IgD-negative memory B cell (primary cell): Measurements from ENCODE around the gene PDE6H. TPM values are rescaled to one million over a fixed set of nuclear protein-coding genes. Genes with fewer than 3 reads are reported as not detected.

Experiments used
- H3K27ac Mint-ChIP-seq, 3 donors: one replicate each; pipeline ENCODE4 v1.8.0; 2020 to 2022; ENCODE audit warnings: mild to moderate bottlenecking in 3 of 3, mixed read lengths in 3 of 3, moderate library complexity in 1 of 3
- H3K27me3 Mint-ChIP-seq: one replicate; pipeline ENCODE4 v1.8.0; 2021; ENCODE audit warnings: mixed read lengths
- H3K36me3 Mint-ChIP-seq: one replicate; pipeline ENCODE4 v1.8.0; 2020; ENCODE audit warnings: mild to moderate bottlenecking, mixed read lengths
- H3K4me1 Mint-ChIP-seq, 3 donors: one replicate each; pipeline ENCODE4 v1.8.0; 2020 to 2022; ENCODE audit warnings: mixed read lengths in 3 of 3, mild to moderate bottlenecking in 1 of 3
- H3K4me3 Mint-ChIP-seq, 4 donors: one replicate each; pipeline ENCODE4 v1.8.0; 2020 to 2022; ENCODE audit warnings: mild to moderate bottlenecking in 4 of 4, mixed read lengths in 4 of 4, moderate library complexity in 3 of 4
- H3K9me3 Mint-ChIP-seq, 3 donors: one replicate each; pipeline ENCODE4 v1.8.0; 2020 to 2021; ENCODE audit warnings: mixed read lengths in 3 of 3, mild to moderate bottlenecking in 1 of 3
- polyA plus RNA-seq: library from polyadenylated mRNA; unstranded; fragments of 300-500 nt; fragmentation: Illumina TruSeq; gene quantifications from one replicate; pipeline ENCODE4 v1.2.3, GENCODE V29; 2021

PDE6H gene
- polyA plus RNA-seq, 1 donor from 2014 or later, result not detected

DNA sequence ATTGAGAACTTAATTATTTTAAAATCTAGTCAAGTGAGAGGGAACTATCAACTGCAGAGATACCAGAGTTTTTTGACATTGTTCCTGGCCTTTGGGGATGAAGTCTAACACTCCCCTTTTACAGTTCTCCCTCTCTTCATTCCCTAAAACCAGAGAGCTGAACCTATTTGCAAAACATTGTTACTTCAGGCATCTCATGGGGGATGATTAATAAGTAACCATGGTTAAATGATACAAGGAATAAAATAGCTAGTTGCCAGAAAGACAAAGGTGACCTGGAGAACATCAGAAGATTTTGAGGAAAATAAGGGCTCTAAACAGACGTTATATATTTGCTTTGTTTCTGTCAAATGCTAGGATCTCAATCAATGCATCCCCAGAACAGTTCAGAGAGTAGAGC is 42.3 kb downstream of the PDE6H start:
- Mint-ChIP-seq H3K4me1 (no peaks in the 10 kb centered on the region), H3K9me3 (no peaks in the 10 kb centered on the region), H3K27ac (no peak overlapping the region), H3K36me3 (no peaks in the 10 kb centered on the region), H3K27me3 (no peaks in the 10 kb centered on the region), H3K4me3 (no peak overlapping the region)

DNA sequence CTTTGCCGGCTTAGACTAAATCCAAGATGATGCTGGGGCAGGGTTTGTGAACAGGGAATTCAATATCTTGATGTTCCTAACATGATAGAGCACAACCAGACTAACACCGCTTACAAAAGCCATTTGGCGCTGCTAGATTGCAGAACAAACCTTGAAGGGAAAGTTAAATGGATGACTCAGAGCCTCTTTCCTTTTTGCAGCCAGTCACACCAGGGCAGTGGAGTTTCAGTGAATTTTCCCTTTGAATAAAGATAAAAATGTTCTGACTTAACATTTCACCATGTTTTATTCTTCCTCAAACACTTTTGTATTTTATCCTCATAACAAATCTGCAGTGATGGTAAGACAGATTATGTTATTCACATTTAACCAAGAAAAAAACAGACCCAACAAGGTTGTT is 47.3 kb downstream of the PDE6H start:
- Mint-ChIP-seq H3K4me1 (no peaks in the 10 kb centered on the region), H3K27me3 (no peaks in the 10 kb centered on the region), H3K9me3 (peaks cover 0 to 3% (median 0%) of the 10 kb centered on the region in 3 donors), H3K4me3 (no peak overlapping the region), H3K36me3 (no peaks in the 10 kb centered on the region), H3K27ac (no peak overlapping the region)

Other genes starting within 250 kb of the PDE6H start
- gene WBP11, start 169.6 kb upstream of the PDE6H start, polyA plus RNA-seq, result 59.3 TPM
- 0.70 TPM for gene C12orf60, start 169.4 kb upstream of the PDE6H start, polyA plus RNA-seq
- gene SMCO3, start 158.9 kb upstream of the PDE6H start, polyA plus RNA-seq, result not detected
- gene ART4, start 129.5 kb upstream of the PDE6H start, polyA plus RNA-seq, result not detected
- not detected for gene MGP, start 87.2 kb upstream of the PDE6H start, polyA plus RNA-seq
- gene ERP27, start 34.5 kb upstream of the PDE6H start, polyA plus RNA-seq, result 1.9 TPM
- gene ARHGDIB, start 11.4 kb upstream of the PDE6H start, polyA plus RNA-seq, result 2,289 TPM
- not detected for gene RERG, start 248.4 kb downstream of the PDE6H start, polyA plus RNA-seq